Type B pancreatic cell (in vitro differentiated cells): ENCODE data around the gene RAI1. TPM values are rescaled to one million over a fixed set of nuclear protein-coding genes. Genes with fewer than 3 reads are reported as not detected.

Source experiments
- DNase-seq: peaks from one replicate; pipeline ENCODE4 v3.0.0; 2021; ENCODE audit warnings: mixed read lengths; ENCODE audit not compliant: unreplicated experiment; ENCODE audit errors: extremely low spot score
- H3K27ac Mint-ChIP-seq: 2 replicates; pipeline ENCODE4 v1.8.0; 2021; ENCODE audit warnings: mild to moderate bottlenecking, mixed read lengths
- H3K27me3 Mint-ChIP-seq: 2 replicates; pipeline ENCODE4 v1.8.0; 2021; ENCODE audit warnings: mixed read lengths
- H3K36me3 Mint-ChIP-seq: 2 replicates; pipeline ENCODE4 v1.8.0; 2021; ENCODE audit warnings: mixed read lengths
- H3K4me1 Mint-ChIP-seq: one replicate; pipeline ENCODE4 v1.8.0; 2021; ENCODE audit warnings: mixed read lengths; ENCODE audit not compliant: unreplicated experiment
- H3K4me3 Mint-ChIP-seq: 2 replicates; pipeline ENCODE4 v1.8.0; 2021; ENCODE audit warnings: mild to moderate bottlenecking, mixed read lengths
- H3K9me3 Mint-ChIP-seq: 2 replicates; pipeline ENCODE4 v1.8.0; 2021; ENCODE audit warnings: mixed read lengths
- total RNA-seq: library from RNA; stranded (reverse); gene quantifications from 2 replicates; pipeline ENCODE4 v1.2.1, GENCODE V29; 2021; ENCODE audit warnings: low replicate concordance
- TF ChIP-seq, protein P1 (sequence below): fragments of 200-600 bp; sonication (generic); conservative IDR thresholded peaks from 2 replicates; pipeline ENCODE4 v1.5.0; 2021; ENCODE audit warnings: antibody characterized with exemption, mild to moderate bottlenecking

Gene RAI1
- total RNA-seq, 1 donor from 2014 or later = 61.1 TPM

- Mint-ChIP-seq H3K9me3 (no peaks in the 10 kb centered on the region), H3K27me3 (no peaks in the 10 kb centered on the region), H3K27ac (peak overlapping the region; percentile 82), H3K36me3 (peaks cover 3% of the 10 kb centered on the region), H3K4me3 (peak overlapping the region; percentile 89), H3K4me1 (peaks cover 59% of the 10 kb centered on the region)
- TF ChIP-seq, protein P1, sequence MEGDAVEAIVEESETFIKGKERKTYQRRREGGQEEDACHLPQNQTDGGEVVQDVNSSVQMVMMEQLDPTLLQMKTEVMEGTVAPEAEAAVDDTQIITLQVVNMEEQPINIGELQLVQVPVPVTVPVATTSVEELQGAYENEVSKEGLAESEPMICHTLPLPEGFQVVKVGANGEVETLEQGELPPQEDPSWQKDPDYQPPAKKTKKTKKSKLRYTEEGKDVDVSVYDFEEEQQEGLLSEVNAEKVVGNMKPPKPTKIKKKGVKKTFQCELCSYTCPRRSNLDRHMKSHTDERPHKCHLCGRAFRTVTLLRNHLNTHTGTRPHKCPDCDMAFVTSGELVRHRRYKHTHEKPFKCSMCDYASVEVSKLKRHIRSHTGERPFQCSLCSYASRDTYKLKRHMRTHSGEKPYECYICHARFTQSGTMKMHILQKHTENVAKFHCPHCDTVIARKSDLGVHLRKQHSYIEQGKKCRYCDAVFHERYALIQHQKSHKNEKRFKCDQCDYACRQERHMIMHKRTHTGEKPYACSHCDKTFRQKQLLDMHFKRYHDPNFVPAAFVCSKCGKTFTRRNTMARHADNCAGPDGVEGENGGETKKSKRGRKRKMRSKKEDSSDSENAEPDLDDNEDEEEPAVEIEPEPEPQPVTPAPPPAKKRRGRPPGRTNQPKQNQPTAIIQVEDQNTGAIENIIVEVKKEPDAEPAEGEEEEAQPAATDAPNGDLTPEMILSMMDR = no peak
- DNase-seq = no peak
These were observed 153.7 kb downstream of the RAI1 start for GRCh38 chr17:17834974-17835373.

DNA sequence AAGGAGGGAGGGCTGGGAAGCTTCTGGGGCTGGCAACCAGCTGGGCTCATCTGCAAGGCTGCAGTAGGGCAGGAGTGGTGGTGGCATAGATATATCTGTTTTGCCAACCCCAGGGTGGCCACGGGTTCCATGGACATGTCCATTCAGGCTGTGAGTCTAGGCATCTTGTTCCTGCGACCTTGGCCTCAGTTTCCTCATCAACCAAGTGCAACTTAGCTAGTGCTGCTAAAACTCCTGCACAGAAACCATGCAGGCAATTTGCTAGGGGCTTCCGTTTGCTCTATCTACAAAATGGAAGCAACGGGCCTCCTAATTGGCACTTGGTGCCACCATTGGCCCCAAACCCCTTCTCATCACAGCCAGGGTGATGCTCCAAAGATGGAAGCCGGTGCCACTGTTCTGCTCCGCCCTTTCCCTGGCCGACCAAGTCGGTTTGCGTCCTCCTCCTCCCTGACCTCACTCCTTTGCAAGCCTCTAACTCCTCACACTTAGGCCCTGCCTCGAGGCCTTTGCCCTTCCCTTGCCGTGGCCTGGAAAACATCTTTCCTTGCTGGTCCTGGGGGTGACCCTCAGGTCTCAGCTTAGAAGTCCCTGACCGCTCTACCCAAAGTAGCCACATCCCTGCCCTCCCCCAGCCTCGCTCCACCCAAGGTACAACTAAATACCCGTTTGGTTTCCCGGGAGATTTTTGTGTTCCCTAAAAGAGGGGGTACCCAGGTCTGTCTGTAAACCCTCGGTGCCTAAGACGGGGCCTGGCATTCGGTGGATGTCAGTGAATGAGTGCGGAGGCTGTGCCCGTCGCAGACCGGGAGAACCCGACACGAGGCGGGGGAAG, 154.4 kb downstream of the RAI1 start:
- H3K36me3 Mint-ChIP-seq = peaks cover 3% of the 10 kb centered on the region
- TF ChIP-seq, protein P1 = no peak
- H3K27me3 Mint-ChIP-seq = no peaks in the 10 kb centered on the region
- H3K27ac Mint-ChIP-seq = peak overlapping the region; percentile 95
- peak overlapping the region; percentile 89 for H3K4me3 Mint-ChIP-seq
- no peak for DNase-seq
- no peaks in the 10 kb centered on the region for H3K9me3 Mint-ChIP-seq
- H3K4me1 Mint-ChIP-seq = peaks cover 59% of the 10 kb centered on the region

DNA sequence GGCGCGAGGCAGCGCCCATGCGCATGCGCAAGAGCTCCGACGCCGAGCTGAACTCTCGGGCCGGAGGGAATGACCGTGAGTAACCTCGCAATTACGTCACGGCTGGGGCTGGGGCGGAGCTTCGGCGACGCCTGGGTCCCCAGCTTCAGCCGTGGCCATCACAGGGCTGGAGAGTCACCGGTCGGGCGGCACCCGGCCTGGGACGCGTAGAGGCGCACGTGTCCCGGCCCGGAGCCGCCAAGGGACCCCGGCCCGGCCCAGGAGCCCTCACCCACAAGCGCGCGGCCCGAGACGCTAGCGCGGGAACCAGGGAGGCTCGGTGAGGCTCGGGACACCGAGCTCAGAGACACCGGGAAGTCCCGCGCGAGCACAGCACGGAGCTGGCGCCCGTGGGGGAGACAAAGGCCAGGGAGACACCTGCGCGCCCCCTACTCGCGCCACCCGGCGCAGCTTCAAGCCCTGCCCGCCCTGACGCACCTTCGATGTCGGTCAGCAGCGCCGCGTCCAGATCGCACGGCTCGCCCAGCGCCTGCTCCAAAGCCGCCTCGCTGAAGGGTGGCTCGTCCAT, 155.1 kb downstream of the RAI1 start:
- Mint-ChIP-seq H3K4me3 (peak overlapping the region; percentile 95), H3K4me1 (peaks cover 59% of the 10 kb centered on the region), H3K36me3 (peaks cover 3% of the 10 kb centered on the region), H3K27me3 (no peaks in the 10 kb centered on the region), H3K9me3 (no peaks in the 10 kb centered on the region), H3K27ac (peak overlapping the region; percentile 95)
- DNase-seq = peak; percentile 98
- TF ChIP-seq, protein P1 = no peak

- Mint-ChIP-seq H3K27me3 (no peaks in the 10 kb centered on the region), H3K4me3 (peak within 1 kb of the TSS; percentile 95), H3K27ac (peak within 1 kb of the TSS; percentile 99), H3K4me1 (peaks cover 57% of the 10 kb centered on the region), H3K9me3 (no peaks in the 10 kb centered on the region), H3K36me3 (peaks cover 3% of the 10 kb centered on the region)
- TF ChIP-seq, protein P1 = no peak
- DNase-seq = peak; percentile 81
These were observed 155.6 kb downstream of the RAI1 start, which contains the start of gene SREBF1 for GRCh38 chr17:17836818-17837379. TSS of gene SREBF1 (minus strand) at chr17:17836986. CDS start at chr17:17836817, 169 bp downstream.

- no peaks in the 10 kb centered on the region for H3K27me3 Mint-ChIP-seq
- H3K4me1 Mint-ChIP-seq = peaks cover 53% of the 10 kb centered on the region
- DNase-seq = no peak
- no peaks in the 10 kb centered on the region for H3K36me3 Mint-ChIP-seq
- H3K9me3 Mint-ChIP-seq = no peaks in the 10 kb centered on the region
- TF ChIP-seq, protein P1 = no peak
- H3K4me3 Mint-ChIP-seq = peak overlapping the region; percentile 95
- peak overlapping the region; percentile 99 for H3K27ac Mint-ChIP-seq
These were observed 156.1 kb downstream of the RAI1 start for GRCh38 chr17:17837380-17837821.
